ENCODE results near the gene PPL. TPM values are rescaled to one million over a fixed set of nuclear protein-coding genes. Genes with fewer than 3 reads are reported as not detected.
A peak's percentile ranks its signal among the peaks of the same experiment; 100 is the strongest.

Gene PPL
- total RNA-seq, 1 experiment from 2014 or later = 0.22 TPM

DNA sequence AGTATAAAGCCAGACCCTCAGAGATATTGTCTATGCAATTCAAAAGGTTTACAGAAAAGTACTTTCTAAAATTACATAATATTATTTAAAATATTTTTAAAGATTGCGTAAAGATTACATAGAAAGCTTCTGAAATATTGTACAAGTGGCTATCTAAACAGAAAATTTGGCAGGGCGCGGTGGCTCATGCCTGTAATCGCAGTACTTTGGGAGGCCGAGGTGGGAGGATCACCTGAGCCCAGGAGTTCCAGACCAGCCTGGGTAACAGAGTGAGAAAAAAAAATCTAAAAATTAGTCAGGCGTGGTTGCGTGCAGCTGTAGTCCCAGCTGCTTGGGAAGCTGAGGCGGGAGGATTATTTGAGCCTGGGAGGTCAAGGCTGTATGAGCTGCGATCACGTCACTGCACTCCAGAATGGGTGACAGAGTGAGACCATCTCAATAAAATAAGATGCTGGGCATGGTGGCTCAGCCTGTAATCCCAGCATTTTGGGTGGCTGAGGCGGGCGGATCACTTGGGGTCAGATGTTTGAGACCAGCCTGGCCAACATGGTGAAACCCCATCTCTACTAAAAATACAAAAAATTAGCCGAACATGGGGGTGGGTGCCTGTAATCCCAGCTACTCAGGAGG lies 71.6 kb downstream of the PPL start:
- DNase-seq = no peak
- peaks cover 20% of the 10 kb centered on the region for H3K36me3 ChIP-seq
- no peak overlapping the region for H3K4me3 ChIP-seq
- H3K9me3 ChIP-seq (replicated peaks) = no peaks in the 10 kb centered on the region
- H3K4me1 ChIP-seq = no peaks in the 10 kb centered on the region
- no peak overlapping the region for H3K27ac ChIP-seq
- H3K27me3 ChIP-seq = no peaks in the 10 kb centered on the region

DNA sequence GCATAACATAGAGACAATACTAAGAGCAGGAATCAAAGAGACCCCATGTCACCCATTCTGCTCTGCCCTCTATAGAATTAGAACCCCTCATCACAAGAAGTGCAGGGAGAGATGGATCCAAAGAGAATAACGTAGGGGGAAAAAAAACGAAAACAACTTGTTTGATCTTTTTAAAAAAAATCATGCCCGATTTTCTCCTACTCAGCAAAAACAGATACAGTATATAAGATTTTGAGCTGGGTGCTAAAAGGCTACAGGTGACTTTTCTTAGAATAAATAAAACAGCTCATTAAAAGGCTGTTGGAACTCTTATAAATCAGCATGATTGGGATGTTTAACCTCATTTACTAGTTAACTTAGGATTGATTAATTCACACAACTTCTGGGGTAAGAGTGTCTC lies 72.2 kb downstream of the PPL start:
- no peak overlapping the region for H3K27ac ChIP-seq
- H3K4me1 ChIP-seq = no peaks in the 10 kb centered on the region
- no peak for DNase-seq
- H3K4me3 ChIP-seq = no peak overlapping the region
- no peaks in the 10 kb centered on the region for H3K27me3 ChIP-seq
- H3K9me3 ChIP-seq (replicated peaks) = no peaks in the 10 kb centered on the region
- peaks cover 21% of the 10 kb centered on the region for H3K36me3 ChIP-seq

DNA sequence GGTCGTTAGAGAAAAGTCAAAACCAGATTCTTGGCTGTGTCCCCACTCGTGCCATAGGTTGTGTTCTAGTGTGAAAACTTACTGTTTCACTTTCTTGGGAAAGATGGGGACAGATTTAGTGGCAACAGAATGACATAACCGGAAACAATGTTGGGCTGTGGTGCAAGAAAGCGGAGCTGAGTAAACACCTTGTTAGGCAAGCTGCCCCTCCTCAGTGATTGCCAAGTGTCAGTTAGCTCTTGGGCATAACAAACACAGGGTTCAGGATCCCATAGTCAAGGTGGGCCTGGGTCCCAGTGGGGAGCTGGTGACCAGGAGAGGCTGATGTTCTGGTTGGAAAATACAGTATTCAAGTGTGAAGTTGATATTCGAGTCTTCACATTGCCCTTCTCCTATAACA lies 74.3 kb downstream of the PPL start:
- no peaks in the 10 kb centered on the region for H3K27me3 ChIP-seq
- no peaks in the 10 kb centered on the region for H3K4me1 ChIP-seq
- DNase-seq = no peak
- H3K36me3 ChIP-seq = peaks cover 40% of the 10 kb centered on the region
- no peak overlapping the region for H3K4me3 ChIP-seq
- no peaks in the 10 kb centered on the region for H3K9me3 ChIP-seq (replicated peaks)
- no peak overlapping the region for H3K27ac ChIP-seq

DNA sequence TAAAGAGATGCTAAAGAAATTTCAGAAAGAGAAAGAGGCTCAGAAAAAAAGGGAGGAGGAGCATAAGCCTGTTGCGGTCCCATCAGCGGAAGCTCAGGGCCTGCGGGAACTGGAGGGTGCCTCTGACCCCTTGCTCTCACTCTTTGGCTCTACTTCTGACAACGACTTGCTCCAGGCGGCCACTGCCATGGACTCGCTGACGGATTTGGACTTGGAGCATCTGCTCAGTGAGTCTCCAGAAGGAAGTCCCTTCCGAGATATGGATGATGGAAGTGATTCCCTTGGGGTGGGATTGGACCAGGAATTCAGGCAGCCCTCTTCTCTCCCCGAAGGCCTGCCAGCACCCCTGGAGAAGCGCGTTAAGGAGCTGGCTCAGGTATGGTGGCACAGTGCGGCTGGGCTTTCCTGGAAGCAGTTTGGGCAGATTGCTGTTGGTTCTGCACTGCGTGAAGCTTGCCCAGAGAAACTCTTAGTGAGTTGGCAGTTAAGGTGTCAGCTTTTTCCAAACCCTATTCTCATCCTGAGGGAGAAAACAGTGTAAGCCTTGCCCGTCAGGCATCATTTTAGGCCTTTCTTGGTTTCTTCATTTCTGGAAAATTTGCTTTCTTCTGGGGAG lies 76.1 kb downstream of the PPL start:
- H3K9me3 ChIP-seq (replicated peaks) = no peaks in the 10 kb centered on the region
- DNase-seq = no peak
- H3K27ac ChIP-seq = no peak overlapping the region
- no peaks in the 10 kb centered on the region for H3K4me1 ChIP-seq
- no peak overlapping the region for H3K4me3 ChIP-seq
- H3K27me3 ChIP-seq = no peaks in the 10 kb centered on the region
- H3K36me3 ChIP-seq = peaks cover 44% of the 10 kb centered on the region

DNA sequence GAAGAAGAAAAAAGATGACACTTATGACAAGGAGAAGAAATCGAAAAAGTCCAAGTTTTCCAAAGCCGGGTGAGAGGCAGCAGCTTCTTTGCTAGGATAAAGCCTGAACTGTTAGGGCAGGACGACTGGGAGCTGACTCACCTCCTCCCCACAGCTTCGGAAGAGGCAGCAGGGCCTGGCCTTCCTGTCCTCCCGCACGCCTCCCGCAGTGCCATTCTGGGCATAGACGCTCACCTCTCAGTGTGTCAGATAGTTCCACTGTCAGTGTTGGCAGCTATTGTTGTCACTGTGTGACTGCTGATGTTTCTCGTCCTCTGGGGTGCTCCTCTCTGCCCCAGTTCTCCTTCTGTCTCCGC lies 77.1 kb downstream of the PPL start:
- no peaks in the 10 kb centered on the region for H3K9me3 ChIP-seq (replicated peaks)
- DNase-seq = no peak
- H3K36me3 ChIP-seq = peaks cover 51% of the 10 kb centered on the region

DNA sequence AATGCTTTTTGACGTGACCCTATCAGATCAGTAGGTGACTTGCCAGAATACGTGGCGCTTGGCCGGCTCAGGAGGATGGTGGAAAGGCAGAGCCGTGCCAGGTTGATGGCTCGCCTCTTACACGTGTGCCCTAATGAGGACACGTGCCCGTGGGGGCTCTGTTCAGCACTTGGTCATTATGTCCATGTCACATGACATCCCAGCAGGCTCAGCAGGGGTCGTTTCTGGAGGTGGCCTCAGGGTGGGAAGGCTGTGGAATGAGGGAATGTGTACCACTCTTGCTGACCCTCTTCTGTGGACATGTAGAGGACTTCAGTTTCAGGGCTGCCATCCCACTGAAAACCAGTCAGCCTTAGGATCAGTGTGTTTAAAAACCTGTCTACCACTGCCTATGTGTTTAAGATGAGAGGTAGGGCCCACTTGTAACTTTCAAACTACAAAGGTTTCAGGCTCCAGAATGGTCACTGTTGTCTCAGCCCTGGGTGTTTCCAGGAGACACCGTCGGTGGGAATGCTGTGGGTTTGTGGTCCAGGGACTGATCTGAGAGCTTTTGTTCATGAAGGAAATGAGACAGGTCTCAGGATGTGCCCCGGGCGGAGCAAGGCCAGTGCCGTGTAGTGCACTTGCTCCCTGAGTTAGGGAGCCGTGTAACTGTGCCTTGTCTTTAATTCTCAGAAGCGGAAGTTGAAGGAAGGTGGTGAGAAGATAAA lies 77.6 kb downstream of the PPL start:
- no peak for DNase-seq

More for the DNA sequence above, 77.1 kb downstream of the PPL start:
- Histone ChIP-seq H3K4me3 (no peak overlapping the region), H3K27me3 (no peaks in the 10 kb centered on the region), H3K27ac (no peak overlapping the region), H3K4me1 (no peaks in the 10 kb centered on the region)

DNA sequence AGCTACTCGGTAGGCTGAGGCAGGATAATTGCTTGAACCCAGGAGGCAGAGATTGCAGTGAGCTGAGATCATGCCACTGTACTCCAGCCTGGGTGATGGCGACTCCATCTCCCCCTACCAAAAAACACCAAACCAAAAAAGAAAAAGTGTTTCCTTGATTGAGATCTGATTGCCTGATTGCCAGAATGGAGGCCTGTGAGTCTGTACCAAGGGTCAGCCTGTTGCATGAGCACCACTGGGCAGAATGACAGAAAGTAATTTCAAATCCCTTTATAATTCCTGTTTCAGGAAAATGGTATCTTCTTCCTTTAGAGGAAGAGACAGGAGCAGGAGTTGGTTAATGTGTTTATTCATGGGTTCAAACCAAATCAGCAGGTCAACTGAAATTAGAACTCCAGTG lies 81.1 kb downstream of the PPL start:
- Histone ChIP-seq H3K4me1 (no peaks in the 10 kb centered on the region; the same call in 1 of the 2 replicates), H3K27me3 (no peaks in the 10 kb centered on the region), H3K4me3 (no peak overlapping the region), H3K36me3 (peaks cover 46% of the 10 kb centered on the region), H3K27ac (no peak overlapping the region), H3K9me3 (replicated peaks) (no peaks in the 10 kb centered on the region)
- no peak for DNase-seq

More for the DNA sequence above, 77.6 kb downstream of the PPL start:
- no peak overlapping the region for H3K4me3 ChIP-seq
- H3K27me3 ChIP-seq = no peaks in the 10 kb centered on the region
- no peaks in the 10 kb centered on the region for H3K9me3 ChIP-seq (replicated peaks)
- peaks cover 47% of the 10 kb centered on the region for H3K36me3 ChIP-seq
- H3K4me1 ChIP-seq = no peaks in the 10 kb centered on the region
- H3K27ac ChIP-seq = no peak overlapping the region

DNA sequence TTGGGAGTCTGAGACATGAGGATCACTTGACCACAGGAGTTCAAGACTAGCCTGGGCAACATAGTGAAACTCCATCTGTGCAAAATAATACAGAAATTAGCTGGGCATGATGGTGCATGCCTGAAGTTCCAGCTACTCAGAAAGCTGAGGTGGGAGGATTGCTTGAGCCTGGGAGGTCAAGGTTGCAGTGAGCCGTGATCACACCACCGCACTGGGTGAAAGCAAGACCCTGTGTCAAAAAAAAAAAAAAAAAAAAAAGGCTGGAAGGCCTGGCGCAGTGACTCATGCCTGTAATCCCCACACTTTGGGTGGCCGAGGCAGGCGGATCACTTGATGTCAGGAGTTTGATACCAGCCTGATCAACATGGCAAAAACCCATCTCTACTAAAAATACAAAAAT lies 81.6 kb downstream of the PPL start:
- Histone ChIP-seq H3K4me3 (no peak overlapping the region), H3K36me3 (peaks cover 45% of the 10 kb centered on the region), H3K9me3 (replicated peaks) (no peaks in the 10 kb centered on the region), H3K27me3 (no peaks in the 10 kb centered on the region), H3K27ac (no peak overlapping the region), H3K4me1 (no peaks in the 10 kb centered on the region; the same call in 1 of the 2 replicates)
- no peak for DNase-seq

DNA sequence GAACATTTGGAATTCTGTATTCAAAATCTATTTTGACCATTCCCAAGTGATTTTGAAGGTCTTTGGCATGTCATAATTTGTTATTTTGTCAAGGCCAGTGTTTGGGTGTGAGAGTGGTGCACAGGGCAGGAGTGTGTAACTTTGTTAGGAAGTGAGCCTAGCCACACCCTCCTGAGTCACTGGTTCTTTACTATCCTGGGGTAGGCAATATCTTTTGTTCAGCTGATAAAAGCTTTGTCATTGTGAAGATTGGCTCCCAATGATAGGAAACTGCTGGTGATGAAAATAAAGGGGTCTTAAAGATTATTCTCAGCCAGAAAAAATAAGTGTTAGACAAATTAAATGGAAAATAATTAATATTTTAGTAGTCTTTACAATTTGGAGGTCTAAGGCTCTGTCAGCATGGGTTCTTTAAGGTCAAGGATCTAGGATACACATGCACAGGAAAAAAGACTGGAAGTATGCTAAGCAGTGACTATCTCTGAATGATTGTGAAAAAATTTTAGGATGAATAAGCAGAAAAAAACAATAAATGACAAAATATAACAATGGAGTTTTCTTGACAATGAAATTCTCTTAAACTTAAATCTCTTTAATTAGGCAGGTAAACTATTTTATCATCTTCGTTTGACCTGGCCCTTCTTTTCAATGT lies 84.6 kb downstream of the PPL start:
- no peaks in the 10 kb centered on the region for H3K9me3 ChIP-seq (replicated peaks)
- H3K36me3 ChIP-seq = peaks cover 27% of the 10 kb centered on the region
- H3K27me3 ChIP-seq = no peaks in the 10 kb centered on the region
- H3K4me3 ChIP-seq = no peak overlapping the region
- H3K4me1 ChIP-seq = peaks cover 7% of the 10 kb centered on the region
- no peak overlapping the region for H3K27ac ChIP-seq
- no peak for DNase-seq

DNA sequence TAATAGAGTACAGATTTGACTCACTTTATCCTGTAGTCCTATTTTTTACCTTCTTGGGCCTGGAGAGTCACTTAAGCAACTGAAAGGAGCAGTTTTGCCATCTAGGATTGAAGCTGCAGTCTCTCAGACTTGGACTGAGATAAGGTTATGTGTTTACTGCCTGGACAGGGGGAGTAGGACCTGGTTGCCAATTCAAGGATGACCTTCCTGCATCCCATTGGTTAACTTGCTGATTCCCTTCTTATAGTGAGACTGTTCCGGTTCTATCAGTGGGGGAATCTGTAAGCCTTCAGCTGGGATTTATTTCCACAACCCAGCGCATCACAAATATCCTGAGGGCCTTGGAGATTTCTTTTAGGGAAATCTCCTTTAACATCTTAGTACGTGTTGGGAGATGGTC lies 86.7 kb downstream of the PPL start:
- Histone ChIP-seq H3K4me1 (peaks cover 14% of the 10 kb centered on the region), H3K27ac (no peak overlapping the region), H3K27me3 (no peaks in the 10 kb centered on the region), H3K36me3 (peaks cover 20% of the 10 kb centered on the region), H3K4me3 (no peak overlapping the region), H3K9me3 (replicated peaks) (no peaks in the 10 kb centered on the region)
- no peak for DNase-seq

DNA sequence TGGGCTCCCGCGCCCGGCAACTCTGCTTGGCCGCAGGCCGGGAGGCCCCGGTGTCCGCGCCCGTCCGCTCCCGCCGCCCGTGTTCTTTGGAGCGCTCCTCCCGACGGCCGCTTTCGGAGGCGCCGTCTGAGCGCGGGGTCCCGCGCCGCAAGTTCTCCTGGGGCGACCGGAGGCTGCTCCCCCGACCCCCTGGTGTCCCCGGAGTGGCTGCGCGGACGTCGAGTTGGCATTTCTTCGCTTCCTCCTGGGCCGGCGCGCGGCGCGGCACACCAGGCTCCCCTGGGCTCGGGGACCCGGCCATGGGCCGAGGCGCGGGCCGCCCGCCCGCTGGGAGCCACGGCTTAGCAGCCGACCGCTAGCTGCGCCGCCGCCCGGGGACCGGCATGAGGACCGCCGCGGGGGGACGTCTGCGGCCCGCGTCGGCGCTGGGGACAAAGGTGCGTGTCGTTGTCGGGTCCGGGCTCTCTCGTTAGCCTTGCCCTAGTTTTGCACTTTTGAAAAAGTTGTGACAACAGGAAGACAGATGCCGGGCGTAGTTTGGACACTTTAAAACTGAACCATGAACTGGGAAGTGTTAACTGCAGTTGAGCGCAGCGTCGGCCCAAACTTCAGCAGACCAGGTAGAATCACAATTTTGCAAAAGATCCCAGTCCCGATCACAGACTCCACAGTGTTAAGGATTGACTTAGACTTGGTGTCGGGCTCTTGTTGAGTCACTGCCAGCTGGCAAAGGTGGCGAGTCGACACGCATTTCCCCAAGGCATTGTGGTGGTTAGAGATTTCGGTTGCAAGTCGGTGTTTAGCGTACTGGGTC lies 89.0 kb downstream of the PPL start:
- H3K9me3 ChIP-seq (replicated peaks) = no peaks in the 10 kb centered on the region
- DNase-seq = peak; percentile 36 to 48
- H3K27me3 ChIP-seq = no peaks in the 10 kb centered on the region
- H3K27ac ChIP-seq = peak overlapping the region; percentile 77; the same call in 1 of the 2 replicates
- H3K36me3 ChIP-seq = peaks cover 23% of the 10 kb centered on the region
- H3K4me1 ChIP-seq = peaks cover 14% of the 10 kb centered on the region
- peak overlapping the region; percentile 99 for H3K4me3 ChIP-seq

DNA sequence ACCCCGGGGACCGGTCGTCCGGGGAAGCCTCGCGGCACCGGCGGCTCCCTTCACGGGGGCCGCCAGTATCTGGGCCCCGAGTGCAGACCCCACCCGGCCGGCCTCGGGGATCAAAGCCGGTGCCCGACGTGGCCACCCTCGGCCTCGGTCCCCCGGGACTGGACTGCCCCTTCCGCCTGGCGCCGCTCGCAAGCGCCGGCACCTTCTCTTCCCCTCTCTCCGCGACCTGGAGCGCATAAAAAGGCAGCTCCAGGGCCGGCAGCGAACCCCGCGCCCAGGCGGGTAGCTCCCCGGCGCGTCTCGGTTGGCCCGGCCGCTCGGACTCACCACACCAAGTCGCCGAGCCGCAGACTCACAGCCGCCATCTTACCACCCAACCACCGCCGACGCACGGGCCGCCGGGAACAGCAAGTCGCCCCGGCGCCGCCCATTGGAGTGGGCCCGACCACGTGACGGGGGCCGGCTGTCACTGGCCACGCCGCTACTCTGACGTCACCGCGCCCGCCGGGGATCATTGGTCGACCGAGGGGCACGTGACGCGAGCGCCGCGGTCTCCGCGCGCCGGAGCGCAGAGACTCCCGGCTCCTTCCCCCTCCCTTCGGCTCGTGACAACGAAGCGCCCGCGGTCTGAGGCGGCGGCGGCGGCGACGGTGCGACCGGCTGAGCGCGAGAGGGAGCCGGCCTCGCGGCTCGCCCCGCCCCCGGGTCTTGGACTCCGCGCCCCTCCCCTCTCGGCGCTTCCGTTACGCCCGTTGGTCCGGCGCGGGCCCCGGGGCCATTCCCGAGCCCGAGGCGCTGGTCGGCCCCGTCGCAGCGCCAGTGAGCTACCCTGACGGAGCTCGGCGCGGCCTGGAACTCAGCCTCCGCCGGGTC lies 89.8 kb downstream of the PPL start, which contains the start of the genes GLYR1 and UBN1:
Gene GLYR1, minus strand, starts transcription at position 388 of the 873 bp plus-strand sequence. Its CDS starts 23 bp downstream, at position 365.
Gene UBN1, plus strand, starts transcription at position 581 of the 873 bp plus-strand sequence. CDS start 5,437 bp downstream, outside the sequence.
- peaks cover 14% of the 10 kb centered on the region for H3K4me1 ChIP-seq
- H3K4me3 ChIP-seq = peak within 1 kb of the TSS; percentile 99
- peak; percentile 97 to 98 for DNase-seq
- H3K9me3 ChIP-seq (replicated peaks) = no peaks in the 10 kb centered on the region
- no peaks in the 10 kb centered on the region for H3K27me3 ChIP-seq
- peaks cover 27% of the 10 kb centered on the region for H3K36me3 ChIP-seq
- H3K27ac ChIP-seq = peak within 1 kb of the TSS; percentile 77

DNA sequence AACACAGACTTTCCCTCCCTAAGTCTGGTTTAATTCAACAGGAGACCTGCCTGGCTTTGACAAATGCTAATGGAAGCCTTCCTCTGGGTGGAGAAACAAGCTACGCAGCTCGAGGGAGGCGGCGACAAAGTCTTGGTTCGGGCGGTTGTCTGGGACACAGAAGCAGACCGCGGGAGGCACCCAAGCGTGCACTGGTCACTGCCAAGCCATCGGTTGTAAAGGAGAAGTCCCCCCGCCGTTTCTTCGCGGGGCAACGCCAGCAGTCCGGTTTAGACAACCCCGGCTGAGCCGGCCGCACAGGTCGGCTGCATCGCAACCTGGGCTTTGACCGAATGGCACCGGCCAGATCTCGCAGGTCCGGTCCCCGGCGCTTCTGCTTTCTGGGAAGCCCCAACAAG lies 90.4 kb downstream of the PPL start:
- H3K27ac ChIP-seq = peak overlapping the region; percentile 77
- H3K4me3 ChIP-seq = peak overlapping the region; percentile 99
- no peaks in the 10 kb centered on the region for H3K27me3 ChIP-seq
- H3K4me1 ChIP-seq = peaks cover 14% of the 10 kb centered on the region
- H3K36me3 ChIP-seq = peaks cover 30% of the 10 kb centered on the region
- DNase-seq = peak; percentile 29 to 38
- H3K9me3 ChIP-seq (replicated peaks) = no peaks in the 10 kb centered on the region

Measured in SJCRH30 (cell line).